ENCODE results near the gene AFG1L.
"Not testable (repeated sequence)": the region's sequence is repeated elsewhere in the genome, so short reads cannot be mapped to it uniquely, and the experiment has no call there.

Gene AFG1L

GRCh38 chr6:108288742-108289141, 6.1 kb upstream of the AFG1L start:
- no peak for DNase-seq (ENCODE audit: low read depth in 2 of 2)

- no peak for DNase-seq (ENCODE audit: low read depth in 2 of 2)
These were observed 3.8 kb upstream of the AFG1L start for GRCh38 chr6:108291091-108291490.

GRCh38 chr6:108292561-108292960, 2.3 kb upstream of the AFG1L start:
- not testable (repeated sequence) for DNase-seq (ENCODE audit: low read depth in 2 of 2)

GRCh38 chr6:108293527-108294296, 1.1 kb upstream of the AFG1L start:
- DNase-seq (ENCODE audit: low read depth in 2 of 2) = no peak

GRCh38 chr6:108294297-108294726, 542 bp upstream of the AFG1L start:
- no peak for DNase-seq (ENCODE audit: low read depth in 2 of 2)

- DNase-seq (ENCODE audit: low read depth in 2 of 2) = no peak
These were observed 822 bp downstream of the AFG1L start for GRCh38 chr6:108295676-108296075.

- no peak for DNase-seq (ENCODE audit: low read depth in 2 of 2)
These were observed 7.5 kb downstream of the AFG1L start for GRCh38 chr6:108302386-108302785.

- no peak for DNase-seq (ENCODE audit: low read depth in 2 of 2)
These were observed 9.8 kb downstream of the AFG1L start for GRCh38 chr6:108304646-108305045.

GRCh38 chr6:108308641-108309040, 13.8 kb downstream of the AFG1L start:
- DNase-seq (ENCODE audit: low read depth in 2 of 2) = not testable (repeated sequence)

- DNase-seq (ENCODE audit: low read depth in 2 of 2) = no peak
These were observed 15.0 kb downstream of the AFG1L start for GRCh38 chr6:108309844-108310243.

GRCh38 chr6:108312605-108313004, 17.8 kb downstream of the AFG1L start:
- DNase-seq (ENCODE audit: low read depth in 2 of 2) = no peak

- DNase-seq (ENCODE audit: low read depth in 2 of 2) = no peak
These were observed 26.4 kb downstream of the AFG1L start for GRCh38 chr6:108321253-108321747.

GRCh38 chr6:108322728-108323127, 27.9 kb downstream of the AFG1L start:
- no peak for DNase-seq (ENCODE audit: low read depth in 2 of 2)

- DNase-seq (ENCODE audit: low read depth in 2 of 2) = no peak
These were observed 29.0 kb downstream of the AFG1L start for GRCh38 chr6:108323710-108324466.

GRCh38 chr6:108330221-108330785, 35.4 kb downstream of the AFG1L start:
- not testable (repeated sequence) for DNase-seq (ENCODE audit: low read depth in 2 of 2)

- DNase-seq (ENCODE audit: low read depth in 2 of 2) = no peak
These were observed 36.0 kb downstream of the AFG1L start for GRCh38 chr6:108330806-108331205.

- no peak for DNase-seq (ENCODE audit: low read depth in 2 of 2)
These were observed 37.1 kb downstream of the AFG1L start for GRCh38 chr6:108331982-108332381.

GRCh38 chr6:108336971-108337370, 42.1 kb downstream of the AFG1L start:
- DNase-seq (ENCODE audit: low read depth in 2 of 2) = no peak

GRCh38 chr6:108337721-108338120, 42.9 kb downstream of the AFG1L start:
- DNase-seq (ENCODE audit: low read depth in 2 of 2) = no peak

- DNase-seq (ENCODE audit: low read depth in 2 of 2) = no peak
These were observed 46.5 kb downstream of the AFG1L start for GRCh38 chr6:108341372-108341771.

- DNase-seq (ENCODE audit: low read depth in 2 of 2) = no peak
These were observed 49.0 kb downstream of the AFG1L start for GRCh38 chr6:108343894-108344293.

- no peak for DNase-seq (ENCODE audit: low read depth in 2 of 2)
These were observed 53.9 kb downstream of the AFG1L start for GRCh38 chr6:108348655-108349349.
